GM12801 (cell line): Measurements from ENCODE around the gene CYSTM1.

ENCODE experiments used
- CTCF ChIP-seq: IDR thresholded peaks from one replicate; pipeline ENCODE4 v1.5.1; 2011; ENCODE audit warnings: control low read depth; ENCODE audit not compliant: insufficient read length; ENCODE audit errors: extremely low read depth

Gene CYSTM1

GRCh38 chr5:140181002-140181483, 6.1 kb downstream of the CYSTM1 start:
- no peak for TF ChIP-seq CTCF

- TF ChIP-seq CTCF = no peak
Measured at GRCh38 chr5:140181525-140181924, 6.5 kb downstream of the CYSTM1 start.

- TF ChIP-seq CTCF = no peak
Measured at GRCh38 chr5:140182075-140182711, 7.2 kb downstream of the CYSTM1 start.

- no peak for TF ChIP-seq CTCF
Measured at GRCh38 chr5:140182803-140183367, 7.9 kb downstream of the CYSTM1 start.

- no peak for TF ChIP-seq CTCF
Measured at GRCh38 chr5:140185409-140185808, 10.4 kb downstream of the CYSTM1 start.

- TF ChIP-seq CTCF = no peak
Measured at GRCh38 chr5:140186267-140186671, 11.3 kb downstream of the CYSTM1 start.

- no peak for TF ChIP-seq CTCF
Measured at GRCh38 chr5:140189253-140189652, 14.3 kb downstream of the CYSTM1 start.
